Measurements from ENCODE around the gene DIS3. TPM values are rescaled to one million over a fixed set of nuclear protein-coding genes. Genes with fewer than 3 reads are reported as not detected.

The DIS3 gene
- total and polyA plus RNA-seq, 9 of the 15 experiments (the other 6 are each of a cell fraction or from before 2014, with no cell fraction given): 6.0 to 48.9 (median 34.2) TPM

GRCh38 chr13:72763411-72763810, 18.3 kb downstream of the DIS3 start (continued):
- no peak for TF ChIP-seq PATZ1 (CRISPR knock-in tag; IDR thresholded peaks at IDR 0.05; ENCODE audit: borderline replicate concordance)
- no peak for TF ChIP-seq ZNF280A (IDR thresholded peaks at IDR 0.05; ENCODE audit: low read depth, partially characterized antibody)
- no peak for TF ChIP-seq ESRRA (IDR thresholded peaks at IDR 0.05; ENCODE audit: borderline replicate concordance, low read depth)
- no peak for TF ChIP-seq BCL6 (CRISPR knock-in tag; IDR thresholded peaks at IDR 0.05)
- no peak for TF ChIP-seq HLTF (IDR thresholded peaks at IDR 0.05)
- TF ChIP-seq YY1 (IDR thresholded peaks at IDR 0.05; ENCODE audit: borderline replicate concordance in 1 of 3, control insufficient read depth in 1 of 3, extremely low read depth in 1 of 3, insufficient read depth in 3 of 3, insufficient read length in 1 of 3, insufficient replicate concordance in 2 of 3, low read depth in 1 of 3, low read length in 2 of 3): no peak

GRCh38 chr13:72760189-72760588, 21.5 kb downstream of the DIS3 start:
- no peaks in the 10 kb centered on the region for H4K20me1 ChIP-seq (replicated peaks; ENCODE audit: control insufficient read depth, insufficient read depth, low read length)
- 80% methylated on average over 3 of the region's 3 CpGs for WGBS (ENCODE audit: insufficient coverage, low coverage, missing lambda C conversion rate)
- ATAC-seq (no peak), DNase-seq (ENCODE audit: extremely low read depth in 1 of 4, low spot score in 3 of 4) (no peak), FAIRE-seq (no peak)
- no peak for TF ChIP-seq HMG20B (CRISPR knock-in tag; IDR thresholded peaks at IDR 0.05)
- no peak for TF ChIP-seq ZBTB9 (CRISPR knock-in tag; IDR thresholded peaks at IDR 0.05)
- no peak for TF ChIP-seq POU5F1 (IDR thresholded peaks at IDR 0.05; ENCODE audit: borderline replicate concordance, low read depth, low read length, partially characterized antibody)
- H3K36me3 ChIP-seq (ENCODE audit: control insufficient read depth, insufficient read depth, low read length): peaks cover 88% of the 10 kb centered on the region
- BruUV-seq (replicated peaks): no TSS peak
- no peaks in the 10 kb centered on the region for H3K27me3 ChIP-seq (ENCODE audit: control insufficient read depth in 2 of 2, insufficient read depth in 2 of 2, low read length in 2 of 2)
- H3K4me3 ChIP-seq: no peak overlapping the region
- POLR2A ChIA-PET: no interaction called here
- no peak overlapping the region for H3K27ac ChIP-seq (ENCODE audit: extremely low read depth, low read depth, low read length)
- H3K79me2 ChIP-seq (ENCODE audit: control insufficient read depth, insufficient read depth, low read length): no peaks in the 10 kb centered on the region
- H3K4me2 ChIP-seq (ENCODE audit: insufficient read depth, low read length): no peak overlapping the region
- CTCF ChIA-PET (ENCODE audit: low intra/inter-chr PET ratio): no interaction called here
- no peaks in the 10 kb centered on the region for H3K9me3 ChIP-seq (replicated peaks; ENCODE audit: control insufficient read depth, insufficient read depth, low read depth, low read length)
- intact Hi-C loops (cut with micrococcal nuclease) (no loop called here), in situ Hi-C loops (cut with MboI) (no loop called here)
- H3K9ac ChIP-seq (ENCODE audit: insufficient read depth in 1 of 2, low read depth in 2 of 2, low read length in 2 of 2): no peak overlapping the region
- no peaks in the 10 kb centered on the region for H3K4me1 ChIP-seq (replicated peaks in 1 of 2; ENCODE audit: control insufficient read depth in 2 of 2, insufficient read depth in 2 of 2, low read length in 2 of 2)
- no peak overlapping the region for H2AFZ ChIP-seq (ENCODE audit: low read depth, low read length)
- no peaks in the 10 kb centered on the region for H3K9me1 ChIP-seq (ENCODE audit: control insufficient read depth, insufficient read depth, low read length)
